Body of pancreas (tissue), 4 donors: Measurements from ENCODE around the gene ST6GAL1.

Experiments used
- POLR2A ChIP-seq, 3 donors: fragments of 450-650 bp; IDR thresholded peaks; one replicate each; pipeline ENCODE4 v1.6.1; 2016; ENCODE audit warnings: antibody characterized with exemption in 3 of 3, mild to moderate bottlenecking in 2 of 3
- TF ChIP-seq, protein P1 (sequence below), 7 experiments: fragments of 450-650 bp in 4 of 7; fragments of 200-600 bp in 3 of 7; sonication (generic) in 3 of 7; IDR thresholded peaks; one replicate each; pipeline ENCODE4 v1.5.1; 2016 to 2019; ENCODE audit warnings: antibody characterized with exemption in 7 of 7

DNA sequence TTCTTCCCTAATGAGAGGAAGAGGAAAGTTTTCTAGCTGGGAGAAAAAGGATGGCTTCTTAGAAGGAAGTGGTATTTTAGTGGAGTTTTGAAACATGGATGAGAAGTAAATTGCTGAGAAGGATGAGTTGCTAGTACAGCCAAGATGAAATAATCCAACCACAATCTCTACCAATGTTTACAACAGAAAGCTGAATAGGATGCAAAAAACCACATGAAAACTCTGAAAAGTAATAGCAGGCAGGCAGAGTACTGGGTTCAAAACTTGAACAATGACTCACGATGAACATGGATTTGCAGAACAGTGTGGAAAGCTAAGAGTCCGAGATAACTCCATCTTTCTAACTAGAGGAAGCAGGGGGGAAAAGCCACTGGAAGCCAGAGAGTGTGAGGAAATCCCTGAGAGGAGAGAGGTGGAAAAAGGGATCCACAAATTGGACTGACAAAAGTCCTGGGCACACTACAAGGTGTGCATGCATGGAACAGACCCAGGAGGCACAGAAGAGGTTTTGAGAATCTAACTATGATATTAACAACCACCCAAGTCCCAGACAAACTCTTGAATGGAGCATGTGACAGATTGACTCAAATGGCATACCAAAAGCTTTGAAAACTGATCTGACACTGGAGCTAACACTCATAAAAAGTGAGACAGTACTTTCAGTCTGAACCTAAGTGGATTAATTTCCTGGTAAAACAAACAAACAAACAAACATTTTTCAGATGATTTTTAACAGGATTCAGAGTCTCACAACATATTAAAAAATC, 76.7 kb downstream of the ST6GAL1 start:
- no peak for TF ChIP-seq POLR2A (IDR thresholded peaks at IDR 0.05)
- TF ChIP-seq, protein P1, sequence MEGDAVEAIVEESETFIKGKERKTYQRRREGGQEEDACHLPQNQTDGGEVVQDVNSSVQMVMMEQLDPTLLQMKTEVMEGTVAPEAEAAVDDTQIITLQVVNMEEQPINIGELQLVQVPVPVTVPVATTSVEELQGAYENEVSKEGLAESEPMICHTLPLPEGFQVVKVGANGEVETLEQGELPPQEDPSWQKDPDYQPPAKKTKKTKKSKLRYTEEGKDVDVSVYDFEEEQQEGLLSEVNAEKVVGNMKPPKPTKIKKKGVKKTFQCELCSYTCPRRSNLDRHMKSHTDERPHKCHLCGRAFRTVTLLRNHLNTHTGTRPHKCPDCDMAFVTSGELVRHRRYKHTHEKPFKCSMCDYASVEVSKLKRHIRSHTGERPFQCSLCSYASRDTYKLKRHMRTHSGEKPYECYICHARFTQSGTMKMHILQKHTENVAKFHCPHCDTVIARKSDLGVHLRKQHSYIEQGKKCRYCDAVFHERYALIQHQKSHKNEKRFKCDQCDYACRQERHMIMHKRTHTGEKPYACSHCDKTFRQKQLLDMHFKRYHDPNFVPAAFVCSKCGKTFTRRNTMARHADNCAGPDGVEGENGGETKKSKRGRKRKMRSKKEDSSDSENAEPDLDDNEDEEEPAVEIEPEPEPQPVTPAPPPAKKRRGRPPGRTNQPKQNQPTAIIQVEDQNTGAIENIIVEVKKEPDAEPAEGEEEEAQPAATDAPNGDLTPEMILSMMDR (IDR thresholded peaks at IDR 0.05), result no peak
